HG03103 (cell line): ENCODE results near the gene TNFAIP3.
"Not testable (repeated sequence)": the region's sequence is repeated elsewhere in the genome, so short reads cannot be mapped to it uniquely, and the experiment has no call there.

Experiments used
- ATAC-seq: cut with Tn5 transposase; IDR thresholded peaks from one replicate; pipeline ENCODE4 v1.9.1; 2021; ENCODE audit warnings: low read depth; ENCODE audit not compliant: unreplicated experiment

Gene TNFAIP3

DNA sequence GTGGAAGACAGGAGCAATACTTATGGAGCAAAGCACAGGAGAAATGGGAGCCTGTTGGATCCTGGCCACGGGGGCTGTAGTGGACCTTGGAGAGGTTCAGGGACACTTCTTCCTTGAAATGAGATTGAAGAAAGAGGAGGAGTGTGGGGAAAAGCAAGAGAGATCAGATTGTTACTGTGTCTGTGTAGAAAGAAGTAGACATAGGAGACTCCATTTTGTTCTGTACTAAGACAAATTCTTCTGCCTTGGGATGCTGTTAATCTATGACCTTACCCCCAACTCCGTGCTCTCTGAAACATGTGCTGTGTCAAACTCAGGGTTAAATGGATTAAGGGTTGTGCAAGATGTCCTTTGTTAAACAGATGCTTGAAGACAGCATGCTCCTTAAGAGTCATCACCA is 22.7 kb upstream of the TNFAIP3 start:
- ATAC-seq = not testable (repeated sequence)

GRCh38 chr6:137844773-137845172 is 22.3 kb upstream of the TNFAIP3 start:
- not testable (repeated sequence) for ATAC-seq

GRCh38 chr6:137845460-137845859 is 21.6 kb upstream of the TNFAIP3 start:
- ATAC-seq = no peak

DNA sequence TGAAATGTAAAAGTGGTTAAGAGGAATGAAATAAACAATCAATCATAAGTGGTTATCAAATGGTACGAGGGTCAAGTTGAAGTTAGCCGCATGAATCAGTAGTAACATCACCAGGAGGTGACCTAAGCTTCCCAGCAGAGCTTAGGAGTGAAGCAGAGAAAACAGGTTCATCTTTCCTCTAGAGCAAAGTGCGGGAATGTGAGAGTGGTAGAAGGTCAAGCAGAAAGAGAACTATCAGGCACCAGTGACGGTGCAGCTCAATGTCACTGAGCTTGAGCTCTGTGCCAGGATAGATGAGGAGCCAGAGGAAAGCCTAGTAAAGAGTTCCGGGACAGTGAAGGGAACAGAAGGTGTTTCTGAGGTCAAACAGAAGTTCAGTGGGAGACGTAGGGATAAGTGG is 20.8 kb upstream of the TNFAIP3 start:
- ATAC-seq = no peak

DNA sequence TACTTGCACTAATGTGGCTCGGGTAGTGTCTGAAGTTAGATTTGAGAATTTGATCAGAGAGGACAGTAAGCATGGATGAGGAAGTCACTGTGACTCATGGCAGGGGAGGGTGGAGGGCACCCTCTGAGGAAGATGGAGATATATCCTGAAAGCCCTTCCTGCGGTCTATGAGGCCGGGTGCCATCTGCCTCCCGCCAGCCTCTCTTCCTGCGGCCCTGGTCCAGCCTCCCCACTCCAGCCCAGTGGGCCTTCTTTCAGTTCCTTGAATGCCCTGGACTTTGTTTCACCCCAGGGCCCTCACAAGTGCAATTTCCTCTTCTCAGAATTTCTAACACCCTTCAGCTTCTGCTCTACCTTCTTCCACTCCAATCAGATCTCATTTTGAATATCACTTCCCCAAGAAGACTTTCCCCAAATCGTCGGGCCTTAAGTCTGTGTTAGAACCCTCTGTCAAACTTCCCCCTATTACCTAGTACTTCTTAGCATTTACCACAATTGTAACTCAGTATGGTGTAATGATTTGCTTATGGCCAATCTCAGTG is 20.2 kb upstream of the TNFAIP3 start:
- peak; percentile 45 for ATAC-seq

GRCh38 chr6:137847748-137848147 is 19.3 kb upstream of the TNFAIP3 start:
- ATAC-seq = no peak

DNA sequence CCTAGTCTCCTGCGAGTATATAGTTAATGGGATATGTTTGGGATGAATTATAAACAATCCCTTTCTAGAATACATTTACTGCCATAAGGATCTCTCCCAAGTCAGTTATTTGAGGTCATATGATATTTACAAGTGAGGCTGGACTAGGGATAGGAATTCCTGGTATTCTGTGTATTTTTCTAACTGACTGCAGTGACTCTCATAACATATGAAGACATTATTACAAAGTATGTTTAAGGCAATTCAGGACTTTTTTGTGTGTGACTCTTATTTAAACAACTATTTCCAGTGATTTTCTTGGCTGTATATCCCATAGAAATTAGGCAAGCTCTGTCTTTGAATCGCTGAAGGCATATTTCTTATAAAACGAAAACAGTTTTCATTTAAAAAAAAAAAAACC is 18.4 kb upstream of the TNFAIP3 start:
- no peak for ATAC-seq

GRCh38 chr6:137849181-137849980 is 17.7 kb upstream of the TNFAIP3 start:
- ATAC-seq = no peak

- no peak for ATAC-seq
These were observed 16.9 kb upstream of the TNFAIP3 start for GRCh38 chr6:137849981-137850714.

DNA sequence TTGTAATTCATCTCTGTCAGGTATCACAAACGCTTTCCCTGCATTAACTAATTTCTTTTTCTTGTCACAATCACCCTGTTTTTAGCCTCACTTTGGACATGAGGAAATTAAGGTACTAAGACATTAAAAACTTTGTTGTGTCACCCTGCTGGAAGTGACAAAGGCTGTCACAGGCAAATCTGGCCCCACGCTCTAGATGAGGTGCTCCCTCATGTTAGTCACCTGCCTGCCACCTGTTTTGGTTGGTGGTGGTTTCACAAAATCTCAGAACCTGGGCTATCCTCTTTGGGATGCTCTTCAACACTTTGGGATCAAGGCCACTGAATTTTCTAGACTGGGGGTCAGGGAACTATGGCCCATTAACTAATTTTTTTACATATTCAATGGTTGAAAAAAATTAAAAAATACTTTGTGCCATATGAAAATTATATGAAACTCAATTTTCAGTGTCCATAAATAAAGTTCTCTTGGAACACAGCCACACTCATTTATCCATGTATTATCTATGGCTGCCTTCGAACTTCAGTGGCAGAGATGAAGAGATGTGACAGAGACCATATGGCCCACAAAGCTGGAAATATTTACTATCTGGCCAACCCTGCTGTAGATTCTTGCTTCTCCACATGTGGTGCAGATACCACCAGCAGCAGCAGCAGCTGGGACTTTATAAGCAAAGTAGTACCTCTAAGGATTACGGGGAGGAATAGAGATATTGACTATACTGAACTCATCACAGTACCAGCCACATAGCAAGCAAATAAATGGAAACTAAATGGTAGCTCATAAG is 16.1 kb upstream of the TNFAIP3 start:
- ATAC-seq = no peak

- no peak for ATAC-seq
These were observed 15.4 kb upstream of the TNFAIP3 start for GRCh38 chr6:137851669-137852068.

DNA sequence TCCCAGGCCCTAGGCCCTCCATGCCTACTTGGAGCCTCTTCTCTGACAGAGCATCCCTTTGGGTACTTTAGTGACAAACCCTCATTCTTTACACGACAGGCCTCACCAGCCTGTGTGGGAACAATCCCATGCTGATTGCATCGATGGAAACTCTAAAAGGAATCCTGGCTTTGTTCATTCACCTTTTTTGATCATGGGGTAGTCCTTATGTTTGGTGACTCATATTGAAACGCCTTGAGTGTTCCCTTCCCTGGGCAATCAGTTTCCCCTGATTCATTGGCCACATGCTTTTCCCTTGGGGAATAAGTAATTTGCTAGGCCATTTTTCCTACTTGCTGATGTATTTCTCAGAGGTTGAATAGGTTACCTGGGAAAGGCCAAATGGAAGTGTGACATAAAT is 14.7 kb upstream of the TNFAIP3 start:
- no peak for ATAC-seq

- ATAC-seq = no peak
These were observed 14.2 kb upstream of the TNFAIP3 start for GRCh38 chr6:137852811-137853210.

GRCh38 chr6:137853569-137854213 is 13.4 kb upstream of the TNFAIP3 start:
- ATAC-seq = no peak

DNA sequence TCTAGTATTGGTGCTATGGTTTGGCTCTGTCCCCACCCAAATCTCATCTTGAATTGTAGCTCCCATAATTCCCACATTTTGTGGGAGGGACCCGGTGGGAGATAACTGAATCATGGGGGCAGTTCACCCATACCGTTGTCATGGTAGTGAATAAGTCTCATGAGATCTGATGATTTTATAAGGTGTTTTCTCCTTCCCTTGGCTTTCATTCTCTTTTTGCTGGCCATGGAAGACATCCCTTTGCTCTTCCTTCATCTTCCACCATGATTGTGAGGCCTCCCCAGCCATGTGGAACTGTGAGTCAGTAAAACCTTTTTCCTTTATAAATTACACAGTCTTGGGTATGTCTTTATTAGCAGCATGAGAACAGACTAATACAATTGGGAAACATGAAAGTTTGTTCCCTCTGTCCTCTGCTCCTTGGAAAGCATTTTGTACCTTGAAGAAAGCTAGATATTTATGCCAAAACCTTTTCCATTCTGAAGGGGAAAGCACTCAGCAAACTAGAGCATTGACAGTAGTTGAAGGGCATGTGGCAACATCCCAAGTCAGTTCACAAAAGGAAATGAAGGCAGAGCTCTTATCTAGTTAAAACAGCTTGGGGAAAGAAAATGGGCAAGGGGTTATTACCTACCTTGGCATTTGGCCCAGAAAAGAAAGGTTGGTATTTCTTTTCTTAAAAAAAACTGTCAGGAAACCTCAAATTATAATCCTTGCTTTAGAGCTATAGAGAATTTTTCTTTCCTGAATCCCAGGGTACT is 10.7 kb upstream of the TNFAIP3 start:
- no peak for ATAC-seq

DNA sequence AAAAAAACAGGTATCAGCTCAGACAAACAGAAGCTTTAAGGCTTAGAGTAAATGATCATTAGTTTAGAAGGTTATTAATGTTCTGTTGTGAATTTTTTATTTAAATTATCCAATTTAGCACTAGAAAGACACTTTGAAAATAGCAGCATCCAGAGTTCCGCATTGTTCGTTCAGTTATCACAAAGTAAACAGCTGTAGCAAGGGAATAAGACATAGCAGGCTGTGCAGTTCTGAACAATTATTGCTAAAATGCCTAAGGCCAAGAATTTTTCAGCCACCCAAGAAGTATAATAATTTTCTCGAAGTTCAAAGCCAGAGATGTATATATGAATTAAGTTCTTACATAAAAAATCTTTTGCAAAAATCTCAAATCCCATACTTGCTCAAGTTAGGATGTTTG is 8.0 kb upstream of the TNFAIP3 start:
- ATAC-seq = no peak

DNA sequence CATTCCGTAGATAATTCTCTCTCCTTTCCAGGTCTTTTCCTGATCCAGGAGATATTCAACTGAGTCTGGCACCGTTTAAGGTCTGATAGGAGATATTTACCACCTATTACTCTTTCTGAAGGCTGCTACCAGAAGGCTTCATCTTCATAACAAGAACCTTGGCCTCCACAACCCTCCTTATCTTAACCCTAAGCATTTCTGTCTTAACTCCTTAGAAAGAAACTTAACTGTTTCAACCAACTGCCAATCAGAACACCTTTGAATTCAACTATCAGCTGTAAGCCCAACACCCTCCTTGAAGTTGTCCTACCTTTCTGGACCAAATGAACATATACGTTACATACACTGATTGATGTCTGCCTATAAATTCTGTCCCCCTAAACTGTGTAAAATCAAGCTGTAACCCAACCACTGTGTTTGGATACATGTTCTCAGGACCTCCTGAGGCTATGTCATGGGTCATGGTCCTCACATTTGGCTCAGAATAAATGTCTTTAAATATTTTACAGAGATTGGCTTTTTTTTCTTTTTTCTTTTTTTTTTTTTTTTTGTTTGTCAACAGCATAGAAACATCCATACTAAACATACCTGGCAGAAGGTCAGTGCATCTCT is 6.6 kb upstream of the TNFAIP3 start:
- ATAC-seq = no peak

- ATAC-seq = no peak
These were observed 5.3 kb upstream of the TNFAIP3 start for GRCh38 chr6:137861550-137862337.
